Midbrain (tissue), 1 donor: ENCODE results near the gene TEKT2.

Experiments used
- DNase-seq: peaks from one replicate; lab custom pipeline; 2025; lab: John Stamatoyannopoulos, UW

TEKT2 gene

DNA sequence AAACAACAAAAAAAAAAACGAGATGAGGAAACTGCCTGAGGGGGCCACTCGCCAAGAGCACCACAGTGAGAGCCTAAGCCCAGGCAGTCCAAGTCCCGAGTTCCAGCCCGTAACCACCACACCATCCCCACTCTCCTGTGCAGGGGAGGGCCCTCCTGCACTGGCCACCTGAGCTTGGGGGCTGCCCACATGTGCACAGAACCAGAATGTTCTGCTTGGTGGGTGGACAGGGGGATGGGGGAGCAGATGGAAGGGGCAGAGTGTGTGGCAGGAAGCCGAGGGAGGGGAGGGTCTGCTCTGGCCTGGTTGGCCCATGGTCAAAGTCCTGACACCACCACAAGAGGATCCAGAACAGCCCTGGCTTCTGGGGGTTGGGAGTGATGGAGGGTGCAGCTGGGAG is 22.4 kb downstream of the TEKT2 start:
- DNase-seq, result no peak

- DNase-seq, result no peak
Measured at GRCh38 chr1:36107394-36107793, 23.5 kb downstream of the TEKT2 start.

- DNase-seq, result no peak
Measured at GRCh38 chr1:36108314-36108713, 24.4 kb downstream of the TEKT2 start.

DNA sequence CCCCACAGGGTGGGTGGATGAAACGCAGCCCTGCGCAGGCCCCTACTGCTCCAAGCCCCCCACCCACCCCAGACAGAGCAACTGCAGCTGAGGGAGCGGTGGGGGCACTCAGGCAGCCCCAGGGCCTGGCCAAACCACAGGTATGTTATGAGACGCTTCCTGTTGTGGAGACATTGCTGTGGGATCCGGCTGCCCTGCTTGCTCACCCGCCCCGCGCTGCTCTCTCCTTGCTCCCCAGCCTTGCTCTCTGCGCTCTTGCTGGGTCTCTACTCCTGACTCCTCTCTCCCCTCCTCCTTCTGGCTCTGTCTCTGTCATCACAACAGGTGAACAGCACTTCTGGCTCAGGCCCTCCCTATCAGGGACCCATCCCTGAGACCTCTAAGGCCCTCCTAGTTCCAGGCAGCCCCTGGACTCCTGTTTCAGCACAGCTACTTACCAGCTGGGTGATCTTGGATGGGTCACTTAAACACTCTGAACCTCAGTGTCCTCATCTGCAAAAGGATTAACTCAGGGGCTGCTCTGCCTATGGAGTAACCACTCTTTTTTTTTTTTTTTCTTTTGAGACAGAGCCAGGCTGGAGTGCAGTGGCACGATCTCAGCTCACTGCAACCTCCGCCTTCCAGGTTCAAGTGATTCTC is 25.3 kb downstream of the TEKT2 start:
- DNase-seq, result no peak

GRCh38 chr1:36111151-36111550 is 27.3 kb downstream of the TEKT2 start:
- no peak for DNase-seq

DNA sequence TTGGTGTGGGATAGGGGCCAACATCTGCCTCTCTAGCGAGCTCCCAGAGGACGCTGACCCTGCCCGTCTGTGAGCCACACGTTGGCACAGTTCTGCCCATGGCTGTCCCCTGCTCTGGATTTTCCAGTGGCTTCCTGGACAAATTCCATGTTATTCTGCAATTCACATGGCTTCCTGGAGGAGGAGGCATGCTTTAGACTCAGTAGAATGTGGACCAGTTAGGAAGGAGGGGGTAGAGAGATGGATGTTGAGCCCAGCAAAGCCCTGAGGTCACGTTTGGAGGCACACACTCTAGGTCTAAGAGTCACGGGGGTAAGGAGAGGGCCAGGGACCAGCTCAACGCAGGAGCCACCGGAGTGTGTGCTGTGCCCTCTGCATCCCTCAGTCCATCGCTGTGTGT is 28.9 kb downstream of the TEKT2 start:
- DNase-seq, result no peak

DNA sequence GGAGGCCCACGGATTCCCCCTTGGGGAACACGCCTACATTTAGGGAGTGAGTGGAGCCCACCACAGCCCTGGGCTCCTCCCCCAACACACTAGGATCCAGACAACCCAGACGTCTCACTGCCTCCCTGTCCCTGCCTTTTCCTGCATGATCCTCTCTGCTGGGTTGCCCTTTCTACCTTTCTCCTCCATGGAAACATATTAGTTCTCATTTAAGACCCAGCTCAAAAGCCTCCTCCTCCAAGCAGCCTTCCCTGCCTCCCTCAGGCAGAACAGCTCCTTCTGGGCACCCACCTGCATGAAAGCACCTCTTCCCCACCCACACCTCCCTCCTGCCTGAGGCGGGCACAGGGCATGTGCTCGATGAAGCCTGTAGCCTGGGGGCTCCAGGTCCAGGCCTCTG is 30.5 kb downstream of the TEKT2 start:
- DNase-seq, result no peak

- peak; percentile 31 for DNase-seq
Measured at GRCh38 chr1:36115200-36115669, 31.3 kb downstream of the TEKT2 start.

GRCh38 chr1:36115931-36116330 is 32.0 kb downstream of the TEKT2 start:
- DNase-seq, result no peak

DNA sequence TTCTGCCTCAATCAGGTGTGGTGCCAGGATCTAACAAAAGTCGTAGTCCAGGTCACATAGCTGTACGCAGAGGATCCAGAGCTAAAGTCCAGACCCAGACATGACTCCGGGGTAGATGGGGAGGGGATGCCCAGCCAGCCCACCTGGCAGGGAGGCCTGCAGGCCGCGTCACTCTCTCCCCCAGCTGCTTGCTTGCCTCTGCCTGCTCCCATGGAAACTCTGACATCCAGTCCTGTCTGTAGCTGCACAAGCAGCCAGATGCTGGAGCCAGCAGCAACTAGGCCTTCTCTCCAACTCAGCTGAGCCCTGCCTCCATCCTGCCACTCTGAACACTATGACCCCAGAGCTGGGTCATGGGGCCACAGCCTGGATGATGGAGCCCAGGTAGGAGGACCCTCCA is 33.0 kb downstream of the TEKT2 start:
- no peak for DNase-seq

- DNase-seq, result no peak
Measured at GRCh38 chr1:36118447-36119204, 34.7 kb downstream of the TEKT2 start.

GRCh38 chr1:36119456-36119855 is 35.6 kb downstream of the TEKT2 start:
- DNase-seq, result no peak

DNA sequence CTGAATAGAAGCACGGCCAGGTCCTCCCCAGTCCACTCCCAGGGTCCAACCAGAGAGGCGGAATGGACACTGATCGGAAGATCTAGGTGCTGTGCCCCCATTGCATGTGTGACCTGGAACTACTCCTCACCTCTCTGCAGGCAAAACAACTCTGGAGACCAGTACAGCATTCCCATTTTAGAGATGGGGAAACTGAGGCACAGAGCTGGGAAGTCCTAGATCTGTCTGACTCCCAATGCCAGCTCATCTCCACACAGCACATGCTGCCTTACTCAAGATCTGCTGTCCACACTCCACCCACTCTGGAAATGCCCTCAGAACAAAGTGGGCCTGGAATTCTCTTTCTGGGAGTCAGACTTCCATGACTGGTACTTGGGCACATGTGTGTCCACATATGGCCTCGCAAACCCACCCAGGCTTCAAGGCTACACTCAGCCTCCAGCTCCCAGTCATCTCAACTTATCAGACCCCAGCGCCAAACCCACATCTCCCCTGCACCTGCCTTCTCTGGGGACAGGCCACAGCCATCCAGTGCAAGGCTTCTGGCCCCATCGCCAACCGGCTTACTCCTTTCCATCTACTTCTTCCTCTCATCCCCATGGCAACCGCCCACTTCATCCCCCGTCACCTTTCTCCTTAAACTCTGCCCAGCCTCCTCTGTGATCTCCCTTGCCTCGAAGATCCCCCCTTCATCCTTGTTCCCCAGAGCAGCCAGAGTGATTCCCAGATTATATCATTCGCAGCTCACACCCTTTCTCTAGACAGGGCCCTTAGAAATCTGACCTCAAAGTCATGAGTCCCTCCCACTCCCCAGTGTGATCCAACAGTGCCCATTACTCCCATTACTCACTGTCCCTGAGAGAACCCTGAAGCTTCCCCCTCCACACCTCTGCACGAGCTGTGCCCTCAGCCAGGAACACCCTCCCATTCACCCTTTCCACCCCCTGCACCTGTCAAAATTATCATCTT is 38.5 kb downstream of the TEKT2 start:
- no peak for DNase-seq

DNA sequence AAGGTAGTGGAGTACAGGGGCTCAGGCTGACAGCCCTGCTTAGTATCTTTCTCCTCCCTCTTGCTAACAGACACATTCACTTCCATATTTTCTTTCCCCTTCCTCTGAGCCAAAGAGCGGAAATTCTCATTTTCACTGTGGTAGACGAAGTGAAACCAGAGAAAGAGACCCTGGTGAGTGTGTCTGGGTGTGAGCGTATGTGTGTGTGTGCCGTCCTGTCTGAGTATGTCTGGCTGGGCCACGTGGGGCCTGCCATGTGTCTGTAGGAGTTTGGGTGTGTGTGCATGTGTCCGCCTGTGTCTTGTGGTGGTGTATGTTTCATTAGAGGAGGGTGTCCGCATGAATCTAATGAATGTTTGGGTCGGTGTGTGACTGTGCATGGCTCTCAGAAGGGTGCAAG is 39.5 kb downstream of the TEKT2 start:
- DNase-seq, result peak; percentile 30

DNA sequence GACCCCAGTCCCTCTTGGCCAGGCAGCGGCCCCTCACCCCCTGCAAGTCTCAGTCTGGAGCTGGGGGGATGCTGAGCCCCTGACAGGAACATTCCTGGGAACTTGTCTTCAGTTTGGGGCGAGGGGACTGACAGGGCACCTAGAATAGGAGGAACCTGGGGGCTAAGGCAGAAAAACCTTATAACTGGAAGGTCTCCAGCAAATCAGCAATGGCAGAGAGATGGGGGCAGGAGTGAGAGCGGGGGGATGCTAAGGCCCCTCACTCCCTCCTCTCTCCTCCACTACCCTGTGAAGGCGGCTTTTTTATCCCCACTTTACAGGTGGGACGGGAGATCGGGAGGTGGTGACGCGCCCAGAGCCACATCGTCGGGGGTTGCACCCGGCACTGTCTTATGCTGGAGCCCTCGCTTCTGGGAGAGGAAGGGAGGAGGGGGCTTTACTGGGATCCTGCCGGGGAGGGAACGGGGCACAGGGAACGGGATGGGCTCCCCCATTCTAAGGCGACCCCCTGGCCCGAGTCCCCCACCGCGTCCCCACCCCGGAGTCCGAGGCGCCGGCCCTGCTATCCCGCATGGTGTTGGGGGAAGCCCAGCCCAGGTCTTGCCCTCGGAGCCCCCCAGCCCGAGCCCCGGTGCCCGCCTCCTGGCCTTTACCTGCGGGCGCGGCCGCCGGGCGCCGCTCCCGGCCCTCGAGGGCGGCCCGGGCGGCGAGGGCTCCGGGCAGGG is 40.7 kb downstream of the TEKT2 start:
- DNase-seq, result no peak

- DNase-seq, result no peak
Measured at GRCh38 chr1:36125129-36125991, 41.5 kb downstream of the TEKT2 start, which contains the start of gene COL8A2. Gene COL8A2, minus strand, starts transcription at chr1:36125222. Its CDS starts 24,980 bp downstream, at chr1:36100242.

DNA sequence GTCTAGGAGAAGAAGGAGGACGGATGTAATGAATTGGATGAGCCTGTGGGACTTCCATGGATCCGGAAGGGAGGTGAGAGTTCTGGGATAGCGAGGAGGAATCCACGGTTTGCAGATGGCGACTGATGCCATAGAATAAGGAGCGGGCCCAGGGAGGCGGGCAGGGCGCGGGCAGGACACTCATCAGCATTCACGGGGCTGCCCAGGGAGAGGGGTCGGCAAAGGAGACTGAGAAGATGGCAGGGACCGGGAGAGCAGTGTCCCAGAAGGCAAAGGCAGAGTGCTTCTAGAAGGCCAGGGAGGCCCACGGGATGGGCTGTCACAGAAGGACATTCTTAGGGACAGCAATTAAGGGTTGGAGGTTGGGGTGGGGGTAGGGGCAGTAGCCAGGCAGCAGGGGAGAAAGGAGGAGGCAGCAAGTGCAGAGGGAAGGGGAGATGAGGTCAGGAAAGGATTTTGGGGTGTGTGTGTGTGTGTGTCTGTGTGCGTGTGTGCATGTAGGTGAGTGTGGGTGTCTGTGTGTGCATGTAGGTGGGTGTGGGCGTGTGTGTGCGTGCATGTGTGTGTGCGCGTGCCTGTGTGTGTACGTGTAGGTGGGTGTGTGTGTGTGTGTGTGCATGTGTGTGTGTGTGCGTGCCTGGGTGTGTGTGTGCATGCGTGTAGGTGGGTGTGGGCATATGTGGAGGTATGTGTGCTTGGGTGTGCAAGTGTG is 42.3 kb downstream of the TEKT2 start:
- no peak for DNase-seq

- no peak for DNase-seq
Measured at GRCh38 chr1:36126797-36127500, 43.1 kb downstream of the TEKT2 start.

- DNase-seq, result no peak
Measured at GRCh38 chr1:36128126-36128904, 44.4 kb downstream of the TEKT2 start.
